ENCODE results near the gene SSTR4. TPM values are rescaled to one million over a fixed set of nuclear protein-coding genes. Genes with fewer than 3 reads are reported as not detected.

The SSTR4 gene
- total RNA-seq, 1 donor: not detected

GRCh38 chr20:23018432-23018831, 16.7 kb upstream of the SSTR4 start:
- no peak for DNase-seq (ENCODE audit: low read depth in 2 of 3, low spot score in 2 of 3)

- DNase-seq (ENCODE audit: low read depth in 2 of 3, low spot score in 2 of 3): no peak
These were observed 16.2 kb upstream of the SSTR4 start for GRCh38 chr20:23018941-23019340.

- DNase-seq (ENCODE audit: low read depth in 2 of 3, low spot score in 2 of 3): no peak
These were observed 15.7 kb upstream of the SSTR4 start for GRCh38 chr20:23019403-23019802.

GRCh38 chr20:23020230-23021018, 14.7 kb upstream of the SSTR4 start:
- no peak for DNase-seq (ENCODE audit: low read depth in 2 of 3, low spot score in 2 of 3)

GRCh38 chr20:23021541-23021940, 13.6 kb upstream of the SSTR4 start:
- DNase-seq (ENCODE audit: low read depth in 2 of 3, low spot score in 2 of 3): peak in 1 of 3 donors; percentile 37

GRCh38 chr20:23021951-23022350, 13.2 kb upstream of the SSTR4 start:
- DNase-seq (ENCODE audit: low read depth in 2 of 3, low spot score in 2 of 3): no peak

GRCh38 chr20:23022849-23023248, 12.3 kb upstream of the SSTR4 start:
- DNase-seq (ENCODE audit: low read depth in 2 of 3, low spot score in 2 of 3): no peak

- DNase-seq (ENCODE audit: low read depth in 2 of 3, low spot score in 2 of 3): no peak
These were observed 11.4 kb upstream of the SSTR4 start for GRCh38 chr20:23023621-23024177.

- DNase-seq (ENCODE audit: low read depth in 2 of 3, low spot score in 2 of 3): no peak
These were observed 10.4 kb upstream of the SSTR4 start for GRCh38 chr20:23024701-23025100.

- DNase-seq (ENCODE audit: low read depth in 2 of 3, low spot score in 2 of 3): peak in 2 of 3 donors; percentile 56 to 80
These were observed 9.6 kb upstream of the SSTR4 start for GRCh38 chr20:23025503-23025902.

GRCh38 chr20:23027721-23028120, 7.4 kb upstream of the SSTR4 start:
- peak in 1 of 3 donors; percentile 52 for DNase-seq (ENCODE audit: low read depth in 2 of 3, low spot score in 2 of 3)

- no peak for DNase-seq (ENCODE audit: low read depth in 2 of 3, low spot score in 2 of 3)
These were observed 6.7 kb upstream of the SSTR4 start for GRCh38 chr20:23028392-23028791.

- DNase-seq (ENCODE audit: low read depth in 2 of 3, low spot score in 2 of 3): no peak
These were observed 5.8 kb upstream of the SSTR4 start for GRCh38 chr20:23029324-23029723.

GRCh38 chr20:23031346-23031745, 3.8 kb upstream of the SSTR4 start:
- no peak for DNase-seq (ENCODE audit: low read depth in 2 of 3, low spot score in 2 of 3)

GRCh38 chr20:23032056-23032749, 2.9 kb upstream of the SSTR4 start:
- DNase-seq (ENCODE audit: low read depth in 2 of 3, low spot score in 2 of 3): no peak

- DNase-seq (ENCODE audit: low read depth in 2 of 3, low spot score in 2 of 3): no peak
These were observed 2.4 kb upstream of the SSTR4 start for GRCh38 chr20:23032750-23033078.

- DNase-seq (ENCODE audit: low read depth in 2 of 3, low spot score in 2 of 3): no peak
These were observed 1.2 kb upstream of the SSTR4 start for GRCh38 chr20:23033918-23034317.

GRCh38 chr20:23035731-23036130, 619 bp downstream of the SSTR4 start:
- no peak for DNase-seq (ENCODE audit: low read depth in 2 of 3, low spot score in 2 of 3)

GRCh38 chr20:23036371-23036770, 1.3 kb downstream of the SSTR4 start:
- DNase-seq (ENCODE audit: low read depth in 2 of 3, low spot score in 2 of 3): no peak

- no peak for DNase-seq (ENCODE audit: low read depth in 2 of 3, low spot score in 2 of 3)
These were observed 1.9 kb downstream of the SSTR4 start for GRCh38 chr20:23037017-23037481.

GRCh38 chr20:23039136-23039875, 4.2 kb downstream of the SSTR4 start:
- DNase-seq (ENCODE audit: low read depth in 2 of 3, low spot score in 2 of 3): no peak
